Neural progenitor cell (in vitro differentiated cells): ENCODE measurements around the gene AURKB. TPM values are rescaled to one million over a fixed set of nuclear protein-coding genes. Genes with fewer than 3 reads are reported as not detected.

Experiments used
- DNase-seq: peaks from one replicate; pipeline ENCODE4 v3.0.0-alpha.2; 2016; ENCODE audit warnings: low spot score
- H2AFZ ChIP-seq: fragments of 200-600 bp; sonication (generic); replicated peaks from 2 replicates; pipeline ENCODE4 v1.6.1; 2016; ENCODE audit warnings: antibody characterized with exemption
- H3F3A ChIP-seq: fragments of 200-600 bp; sonication (generic); 2 replicates; pipeline ENCODE4 v1.6.1; 2016; ENCODE audit warnings: antibody characterized with exemption, low read depth
- H3K27ac ChIP-seq: fragments of 200-600 bp; sonication (generic); 2 replicates; pipeline ENCODE4 v1.5.1; 2016; ENCODE audit warnings: mild to moderate bottlenecking
- H3K27me3 ChIP-seq: fragments of 200-600 bp; sonication (generic); 2 replicates; pipeline ENCODE4 v1.6.1; 2016; ENCODE audit warnings: mild to moderate bottlenecking, moderate library complexity
- H3K36me3 ChIP-seq: fragments of 200-600 bp; sonication (generic); 2 replicates; pipeline ENCODE4 v1.5.1; 2016
- H3K4me1 ChIP-seq: fragments of 200-600 bp; sonication (generic); 2 replicates; pipeline ENCODE4 v1.6.1; 2016; ENCODE audit warnings: mixed run types
- H3K4me2 ChIP-seq: fragments of 200-600 bp; sonication (generic); 2 replicates; pipeline ENCODE4 v1.6.1; 2016
- H3K4me3 ChIP-seq: fragments of 200-600 bp; sonication (generic); 2 replicates; pipeline ENCODE4 v1.5.1; 2016
- H3K79me2 ChIP-seq: fragments of 200-600 bp; sonication (generic); 2 replicates; pipeline ENCODE4 v1.6.1; 2016; ENCODE audit warnings: low read depth
- H3K9ac ChIP-seq: fragments of 200-600 bp; sonication (generic); 2 replicates; pipeline ENCODE4 v1.6.1; 2016
- H3K9me3 ChIP-seq: fragments of 200-600 bp; sonication (generic); 2 replicates; pipeline ENCODE4 v1.5.1; 2016; ENCODE audit warnings: low read depth
- H4K20me1 ChIP-seq: fragments of 200-600 bp; sonication (generic); 2 replicates; pipeline ENCODE4 v1.6.1; 2016; ENCODE audit warnings: low read depth
- H3K27ac Mint-ChIP-seq: 3 replicates; pipeline ENCODE4 v1.8.0; 2021; ENCODE audit warnings: mixed read lengths
- H3K27me3 Mint-ChIP-seq: 2 replicates; pipeline ENCODE4 v1.8.0; 2022; ENCODE audit warnings: low read depth, mild to moderate bottlenecking, inconsistent platforms, moderate library complexity, mixed read lengths; ENCODE audit not compliant: insufficient read depth
- H3K36me3 Mint-ChIP-seq: 3 replicates; pipeline ENCODE4 v1.8.0; 2021; ENCODE audit warnings: mixed read lengths
- H3K4me1 Mint-ChIP-seq: 3 replicates; pipeline ENCODE4 v1.8.0; 2021; ENCODE audit warnings: mixed read lengths
- H3K4me3 Mint-ChIP-seq: 3 replicates; pipeline ENCODE4 v1.8.0; 2021; ENCODE audit warnings: mild to moderate bottlenecking, moderate library complexity, mixed read lengths
- H3K9me3 Mint-ChIP-seq: 3 replicates; pipeline ENCODE4 v1.8.0; 2020; ENCODE audit warnings: mixed read lengths
- EZH2 ChIP-seq: fragments of 200-600 bp; sonication (generic); IDR thresholded peaks from 2 replicates; pipeline ENCODE4 v1.6.1; 2017; ENCODE audit warnings: antibody characterized with exemption, mild to moderate bottlenecking, moderate library complexity
- EZH2phosphoT487 ChIP-seq: fragments of 200-600 bp; sonication (generic); IDR thresholded peaks from 2 replicates; pipeline ENCODE4 v1.6.1; 2017; ENCODE audit warnings: antibody characterized with exemption
- total RNA-seq: library from RNA; depleted of rRNA; stranded (reverse); fragments of >200 nt; gene quantifications from 2 replicates; pipeline ENCODE4 v1.2.3, GENCODE V29; 2015; ENCODE audit warnings: low replicate concordance
- TF ChIP-seq, protein P1 (sequence below): fragments of 200-600 bp; sonication (generic); IDR thresholded peaks from 2 replicates; pipeline ENCODE4 v1.5.1; 2017; ENCODE audit warnings: antibody characterized with exemption, mild to moderate bottlenecking

AURKB gene
- total RNA-seq, 1 donor from 2014 or later = 149 TPM

DNA sequence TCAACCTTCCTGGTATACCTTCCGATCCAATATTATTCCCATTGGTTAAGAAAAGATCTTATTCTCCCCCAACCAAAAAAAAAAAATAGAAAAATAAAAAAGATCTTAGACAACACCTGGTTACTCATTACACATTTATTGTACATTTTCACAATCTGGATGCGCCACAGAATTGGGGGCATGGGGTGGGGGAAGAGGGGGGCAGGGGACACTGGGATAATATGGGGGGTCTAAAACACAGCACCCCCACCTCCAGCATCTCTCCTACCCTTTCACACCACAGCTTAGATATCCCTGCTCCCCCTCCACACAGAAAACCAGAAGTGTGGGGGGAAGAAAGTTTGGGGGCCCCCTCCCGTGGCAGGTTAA is 51.4 kb downstream of the AURKB start:
- Histone ChIP-seq H3K36me3 (peaks cover 4% of the 10 kb centered on the region), H3K4me2 (no peak overlapping the region), H2AFZ (no peak overlapping the region), H3F3A (peaks cover 69% of the 10 kb centered on the region), H4K20me1 (peaks cover 39% of the 10 kb centered on the region), H3K27me3 (no peaks in the 10 kb centered on the region), H3K27ac (no peak overlapping the region), H3K9me3 (no peaks in the 10 kb centered on the region), H3K79me2 (peaks cover 19% of the 10 kb centered on the region), H3K9ac (no peak overlapping the region), H3K4me3 (no peak overlapping the region), H3K4me1 (peaks cover 28% of the 10 kb centered on the region)
- DNase-seq = no peak
- TF ChIP-seq, protein P1, sequence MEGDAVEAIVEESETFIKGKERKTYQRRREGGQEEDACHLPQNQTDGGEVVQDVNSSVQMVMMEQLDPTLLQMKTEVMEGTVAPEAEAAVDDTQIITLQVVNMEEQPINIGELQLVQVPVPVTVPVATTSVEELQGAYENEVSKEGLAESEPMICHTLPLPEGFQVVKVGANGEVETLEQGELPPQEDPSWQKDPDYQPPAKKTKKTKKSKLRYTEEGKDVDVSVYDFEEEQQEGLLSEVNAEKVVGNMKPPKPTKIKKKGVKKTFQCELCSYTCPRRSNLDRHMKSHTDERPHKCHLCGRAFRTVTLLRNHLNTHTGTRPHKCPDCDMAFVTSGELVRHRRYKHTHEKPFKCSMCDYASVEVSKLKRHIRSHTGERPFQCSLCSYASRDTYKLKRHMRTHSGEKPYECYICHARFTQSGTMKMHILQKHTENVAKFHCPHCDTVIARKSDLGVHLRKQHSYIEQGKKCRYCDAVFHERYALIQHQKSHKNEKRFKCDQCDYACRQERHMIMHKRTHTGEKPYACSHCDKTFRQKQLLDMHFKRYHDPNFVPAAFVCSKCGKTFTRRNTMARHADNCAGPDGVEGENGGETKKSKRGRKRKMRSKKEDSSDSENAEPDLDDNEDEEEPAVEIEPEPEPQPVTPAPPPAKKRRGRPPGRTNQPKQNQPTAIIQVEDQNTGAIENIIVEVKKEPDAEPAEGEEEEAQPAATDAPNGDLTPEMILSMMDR = no peak
- no peak for TF ChIP-seq EZH2
- no peak for TF ChIP-seq EZH2phosphoT487
- Mint-ChIP-seq H3K27ac (no peak overlapping the region), H3K9me3 (no peaks in the 10 kb centered on the region), H3K4me3 (peak overlapping the region; percentile 71), H3K4me1 (peaks cover 29% of the 10 kb centered on the region), H3K27me3 (peaks cover 5% of the 10 kb centered on the region), H3K36me3 (peaks cover 7% of the 10 kb centered on the region)

DNA sequence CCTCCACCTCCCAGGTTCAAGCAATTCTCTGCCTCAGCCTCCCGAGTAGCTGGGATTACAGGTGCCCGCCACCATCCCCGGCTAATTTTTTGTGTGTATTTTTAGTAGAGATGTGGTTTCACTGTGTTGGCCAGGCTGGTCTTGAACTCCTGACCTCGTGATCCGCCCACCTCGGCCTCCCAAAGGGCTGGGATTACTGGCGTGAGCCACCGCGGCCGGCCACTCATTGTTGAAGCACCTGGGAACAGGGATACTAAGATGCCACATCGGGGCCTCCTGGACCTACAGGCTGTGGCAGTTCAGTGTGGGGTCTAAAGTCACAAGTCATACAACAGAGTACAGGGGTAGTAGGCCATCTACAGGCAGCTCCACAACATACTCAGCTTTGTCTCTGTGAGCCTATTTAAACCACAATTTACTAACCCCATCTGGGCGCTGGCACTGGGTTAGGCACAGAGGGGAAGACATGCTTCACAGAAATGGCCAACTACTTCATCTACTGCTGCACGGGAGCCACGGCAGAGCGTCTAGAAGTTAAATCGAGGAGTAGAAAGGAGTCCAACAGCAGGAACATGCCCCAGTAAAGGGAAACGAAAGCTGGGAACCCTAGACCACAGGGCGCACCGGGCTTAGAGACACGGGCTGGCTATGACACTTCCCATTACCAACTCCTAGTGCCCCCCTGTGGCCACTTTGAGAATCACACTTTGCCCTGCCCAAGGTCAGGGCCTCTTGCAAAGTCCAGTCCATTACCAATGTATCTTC is 51.9 kb downstream of the AURKB start:
- Mint-ChIP-seq H3K9me3 (no peaks in the 10 kb centered on the region), H3K27me3 (peaks cover 5% of the 10 kb centered on the region), H3K4me1 (peaks cover 28% of the 10 kb centered on the region), H3K4me3 (peak overlapping the region; percentile 71), H3K27ac (no peak overlapping the region), H3K36me3 (peaks cover 7% of the 10 kb centered on the region)
- Histone ChIP-seq H3K27me3 (no peaks in the 10 kb centered on the region), H4K20me1 (peaks cover 39% of the 10 kb centered on the region), H3K9ac (no peak overlapping the region), H3K4me2 (no peak overlapping the region), H3K4me1 (peaks cover 22% of the 10 kb centered on the region), H3K9me3 (no peaks in the 10 kb centered on the region), H3K4me3 (no peak overlapping the region), H3K36me3 (peaks cover 4% of the 10 kb centered on the region), H3K79me2 (peaks cover 19% of the 10 kb centered on the region), H2AFZ (no peak overlapping the region), H3F3A (peaks cover 71% of the 10 kb centered on the region), H3K27ac (no peak overlapping the region)
- TF ChIP-seq EZH2 = no peak
- TF ChIP-seq, protein P1 = peak; percentile 84
- peak; percentile 87 for DNase-seq

DNA sequence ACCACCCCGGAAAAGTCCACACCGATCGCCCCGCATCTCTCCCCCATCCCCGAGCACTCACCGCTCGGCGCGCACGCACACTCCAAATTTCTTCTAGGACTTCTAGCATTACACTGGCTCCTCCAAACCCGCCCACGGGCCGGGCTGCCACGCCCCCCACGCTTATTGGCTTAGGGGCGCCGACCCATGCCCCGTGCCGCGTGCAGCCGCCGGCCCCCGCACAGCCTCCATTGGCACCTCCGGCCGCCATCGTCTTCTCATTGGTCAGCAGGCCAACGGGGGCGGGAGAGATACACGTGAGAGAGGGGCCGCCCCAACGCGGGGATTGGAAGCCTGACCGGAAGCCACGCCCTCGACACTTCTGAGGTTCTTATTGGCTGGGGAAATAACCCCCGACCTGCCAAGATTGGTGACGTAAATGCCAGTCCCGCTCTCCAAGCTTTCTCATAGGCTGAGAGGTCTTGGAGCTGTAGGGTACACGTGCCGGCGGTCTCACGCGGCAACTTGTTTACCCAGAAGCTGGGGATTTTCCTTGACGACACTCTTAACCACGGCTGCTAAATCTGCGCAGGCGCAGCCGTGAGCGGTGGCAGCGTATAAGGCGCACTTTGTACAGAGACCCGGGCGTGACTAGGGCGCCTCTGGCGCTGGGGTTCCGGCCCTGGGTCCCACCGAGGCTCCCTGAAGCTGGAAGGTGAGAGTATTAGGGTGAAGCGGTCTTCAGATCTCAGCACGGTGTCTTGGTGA is 54.0 kb downstream of the AURKB start:
- Histone ChIP-seq H3K36me3 (peaks cover 4% of the 10 kb centered on the region), H3K4me2 (peak overlapping the region; percentile 80), H3K9ac (peak overlapping the region; percentile 2), H3K79me2 (peaks cover 7% of the 10 kb centered on the region), H4K20me1 (peaks cover 36% of the 10 kb centered on the region), H2AFZ (no peak overlapping the region), H3K4me1 (peaks cover 18% of the 10 kb centered on the region), H3K9me3 (no peaks in the 10 kb centered on the region), H3K4me3 (peak overlapping the region; percentile 58), H3F3A (peaks cover 70% of the 10 kb centered on the region), H3K27me3 (no peaks in the 10 kb centered on the region), H3K27ac (peak overlapping the region; percentile 77)
- Mint-ChIP-seq H3K4me3 (no peak overlapping the region), H3K4me1 (peaks cover 29% of the 10 kb centered on the region), H3K27me3 (peaks cover 7% of the 10 kb centered on the region), H3K27ac (no peak overlapping the region), H3K9me3 (no peaks in the 10 kb centered on the region), H3K36me3 (peaks cover 6% of the 10 kb centered on the region)
- peak; percentile 100 for DNase-seq
- TF ChIP-seq, protein P1 = peak; percentile 12
- TF ChIP-seq EZH2 = no peak
